NCI-H82 treated with DMSO at 0.1 percent for 48 hours (cell line): Measurements from ENCODE around the gene FADS3.

Source experiments
- DNase-seq: peaks from one replicate; lab custom pipeline; 2025; ENCODE audit not compliant: unreplicated experiment; lab: John Stamatoyannopoulos, UW

FADS3 gene

DNA sequence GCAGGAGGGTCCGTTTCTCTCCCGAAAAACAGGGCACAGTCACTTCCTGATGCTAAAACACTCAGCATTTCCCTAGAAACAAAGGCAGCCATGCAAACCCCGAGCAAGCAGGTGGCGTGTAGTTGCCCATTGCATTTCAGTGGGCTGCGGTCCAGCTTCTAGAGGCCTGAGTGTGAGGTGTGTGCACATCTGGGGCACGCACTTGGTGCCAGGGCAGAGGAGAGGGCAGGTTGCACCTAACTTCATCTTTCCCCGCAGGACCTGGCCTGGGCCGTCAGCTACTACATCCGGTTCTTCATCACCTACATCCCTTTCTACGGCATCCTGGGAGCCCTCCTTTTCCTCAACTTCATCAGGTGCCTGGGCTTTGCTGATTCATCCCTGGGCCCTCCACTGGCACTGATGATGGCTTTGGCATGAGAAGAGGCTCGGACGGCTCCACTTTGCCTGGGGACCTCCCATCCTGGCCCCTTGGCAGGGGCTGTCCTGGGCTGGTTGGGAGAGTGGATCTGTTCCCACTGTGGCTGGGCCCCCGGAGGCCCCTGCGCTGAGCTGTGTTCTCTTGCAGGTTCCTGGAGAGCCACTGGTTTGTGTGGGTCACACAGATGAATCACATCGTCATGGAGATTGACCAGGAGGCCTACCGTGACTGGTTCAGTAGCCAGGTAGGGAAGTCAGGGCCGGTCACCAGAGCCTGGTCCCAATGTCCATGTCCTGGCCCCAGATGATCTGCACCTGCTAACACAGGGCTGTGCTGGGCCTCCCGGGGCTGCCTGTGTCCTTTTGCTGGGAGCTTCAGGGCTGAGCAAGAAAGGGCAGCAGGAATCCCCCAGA is 28.4 kb downstream of the FADS3 start:
- no peak for DNase-seq

DNA sequence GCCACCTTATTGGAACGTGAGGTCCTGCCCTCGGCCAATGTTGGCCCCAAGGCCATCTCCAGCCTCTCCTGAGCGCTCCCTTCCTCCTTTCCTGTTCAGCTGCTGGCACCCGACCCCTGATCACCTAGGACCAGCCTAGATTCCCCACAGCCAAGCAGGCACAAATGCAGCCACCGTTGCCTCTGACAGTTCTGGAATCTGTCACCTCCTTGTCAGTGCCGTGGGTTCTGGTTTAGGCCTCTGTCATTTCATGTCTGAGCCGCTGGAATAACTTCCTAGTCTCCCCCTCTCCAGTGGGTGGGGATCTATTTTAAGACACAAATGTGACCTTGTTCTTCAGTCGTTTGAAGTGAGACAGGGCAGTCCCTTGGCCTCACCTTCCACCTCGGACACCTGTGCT is 29.7 kb downstream of the FADS3 start:
- no peak for DNase-seq

DNA sequence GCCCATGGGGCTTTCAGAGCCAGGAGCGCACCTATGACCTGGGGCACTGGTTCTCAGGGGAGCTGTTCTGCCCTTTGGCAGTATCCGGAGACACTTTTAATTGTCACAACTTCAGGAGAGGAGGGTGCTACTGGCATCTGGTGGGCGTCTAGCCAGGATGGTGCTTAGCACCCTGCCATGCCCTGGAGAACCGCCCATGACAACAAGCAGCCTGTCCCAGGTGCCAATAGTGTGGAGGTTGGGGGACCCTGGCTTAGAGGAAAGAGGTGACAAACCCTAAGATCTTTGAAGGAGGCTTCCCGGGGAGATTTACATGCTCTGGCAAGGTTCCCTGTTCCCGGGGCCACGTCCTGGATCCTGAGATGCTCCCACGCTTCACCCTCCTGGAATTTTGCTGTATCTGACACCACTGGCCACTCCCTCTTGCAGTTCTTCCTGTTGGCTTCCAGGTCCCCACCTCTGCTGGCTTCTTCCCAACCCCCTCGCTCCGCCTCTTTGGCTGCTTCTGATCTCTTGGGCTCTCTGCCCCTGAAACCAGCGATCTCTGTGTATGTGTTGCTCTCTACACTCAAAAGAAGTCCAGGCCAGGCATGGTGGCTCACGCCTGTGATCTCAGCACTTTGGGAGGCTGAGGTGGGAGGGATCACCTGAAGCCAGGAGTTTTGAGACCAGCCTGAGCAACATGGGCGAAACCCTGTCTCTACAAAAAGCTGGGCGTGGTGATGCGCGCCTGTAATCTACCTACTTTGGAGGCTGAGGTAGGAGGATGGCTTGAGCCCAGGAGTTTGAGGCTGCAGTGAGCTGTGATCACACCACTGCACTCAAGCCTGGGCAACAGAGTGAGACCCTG is 31.1 kb downstream of the FADS3 start:
- DNase-seq, result no peak

DNA sequence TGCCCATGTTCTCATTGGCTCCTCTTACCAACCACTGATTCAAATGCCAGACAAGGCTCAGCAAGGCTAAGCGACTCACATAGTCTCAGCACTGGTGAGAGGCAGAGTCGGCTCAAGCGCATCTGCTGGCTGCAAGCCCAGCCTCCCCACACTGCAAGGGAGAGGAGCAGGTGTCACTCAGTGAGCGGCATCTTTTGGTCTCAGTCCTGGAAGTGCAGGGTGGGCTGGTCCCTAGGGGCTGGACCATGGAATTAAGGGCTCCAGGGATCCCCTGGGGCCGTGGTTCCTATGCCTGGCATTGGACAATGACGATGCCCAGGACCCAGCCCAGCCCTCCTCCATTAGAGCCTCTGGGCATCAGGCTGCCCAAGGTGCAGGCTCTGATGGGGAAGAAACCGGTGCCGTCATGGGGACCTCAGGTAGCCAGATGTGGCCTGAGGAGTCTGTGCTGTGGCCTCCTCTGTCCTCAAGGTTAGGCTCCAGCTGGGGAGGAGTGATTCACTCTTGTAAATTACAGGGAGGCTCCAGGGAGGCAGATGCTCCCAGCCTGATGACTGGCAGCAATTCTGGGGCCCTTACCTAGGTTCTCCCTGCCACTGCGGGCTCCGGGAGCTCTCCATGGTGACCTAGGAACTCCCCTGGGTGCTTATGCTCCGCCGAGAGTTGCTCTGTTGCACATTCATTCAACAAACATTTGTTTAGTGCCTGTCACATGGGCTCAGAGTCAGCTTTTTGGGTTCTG is 35.2 kb downstream of the FADS3 start:
- no peak for DNase-seq

DNA sequence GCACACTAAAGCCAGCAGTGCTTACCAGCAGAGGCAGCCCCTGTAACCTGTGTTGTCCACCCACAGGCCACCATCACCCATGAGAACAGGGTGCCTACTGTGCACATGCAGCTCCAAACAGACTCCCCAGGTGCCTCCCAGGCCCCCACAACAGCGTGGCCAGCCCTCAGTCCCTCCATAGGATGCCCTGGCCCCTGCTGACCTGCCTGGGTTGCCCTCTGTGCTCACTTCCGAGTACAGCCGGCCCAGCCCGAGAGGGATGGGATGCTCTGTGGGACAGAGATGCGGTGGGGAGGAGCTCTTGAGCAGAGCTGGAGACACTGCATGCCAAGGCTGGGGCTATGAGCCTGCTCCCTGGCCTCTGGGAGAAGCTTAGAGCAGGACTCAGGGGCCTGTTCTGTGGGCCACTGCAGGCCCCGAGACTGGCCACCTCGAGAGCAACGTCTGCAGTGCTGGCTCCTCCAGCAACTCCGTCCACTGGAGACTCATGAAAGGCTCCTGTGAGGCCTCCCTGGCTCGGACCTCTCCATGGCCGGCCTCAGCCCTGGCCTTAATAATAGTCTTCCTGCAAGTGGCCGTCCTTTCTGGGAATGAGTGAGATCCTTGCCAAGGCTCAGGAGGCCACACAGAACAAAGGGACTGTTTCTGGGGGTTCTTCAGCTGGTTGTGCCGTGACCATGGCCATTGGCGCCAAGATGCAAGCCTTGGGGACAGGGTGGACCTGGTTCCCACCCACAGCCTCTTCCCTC is 36.2 kb downstream of the FADS3 start:
- no peak for DNase-seq

DNA sequence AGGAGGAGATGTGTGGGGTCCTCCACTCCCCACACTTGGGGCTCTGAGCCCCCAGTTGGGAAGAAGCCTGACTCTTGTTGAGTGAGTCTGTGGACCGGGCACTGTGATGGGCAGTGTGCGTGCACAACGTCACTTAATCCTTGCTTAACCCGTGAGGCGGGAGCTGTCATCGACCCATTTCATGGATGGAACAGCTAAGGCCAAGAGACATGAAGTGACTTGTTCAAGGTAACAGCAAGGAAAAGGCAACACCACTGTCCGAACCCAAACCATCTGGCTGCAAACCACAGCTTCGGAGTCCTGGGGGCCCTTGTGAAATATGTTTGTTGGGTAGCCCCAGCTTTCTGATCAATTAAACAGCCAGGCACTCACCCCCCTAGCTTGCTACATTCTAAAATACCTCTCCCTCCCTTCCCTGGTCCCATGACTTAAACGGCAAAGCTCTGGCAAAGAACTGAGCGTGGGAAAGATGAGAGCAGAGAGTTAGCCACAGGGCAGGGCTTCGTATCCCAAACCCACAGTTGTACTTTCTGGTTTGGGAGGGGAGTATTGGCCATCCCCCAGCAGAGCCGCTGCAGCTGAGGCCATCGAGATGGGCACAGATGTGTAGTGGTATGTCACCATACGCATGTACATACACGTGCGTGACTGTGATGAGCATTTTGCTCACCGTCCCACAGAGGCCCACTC is 37.0 kb downstream of the FADS3 start:
- DNase-seq, result no peak

DNA sequence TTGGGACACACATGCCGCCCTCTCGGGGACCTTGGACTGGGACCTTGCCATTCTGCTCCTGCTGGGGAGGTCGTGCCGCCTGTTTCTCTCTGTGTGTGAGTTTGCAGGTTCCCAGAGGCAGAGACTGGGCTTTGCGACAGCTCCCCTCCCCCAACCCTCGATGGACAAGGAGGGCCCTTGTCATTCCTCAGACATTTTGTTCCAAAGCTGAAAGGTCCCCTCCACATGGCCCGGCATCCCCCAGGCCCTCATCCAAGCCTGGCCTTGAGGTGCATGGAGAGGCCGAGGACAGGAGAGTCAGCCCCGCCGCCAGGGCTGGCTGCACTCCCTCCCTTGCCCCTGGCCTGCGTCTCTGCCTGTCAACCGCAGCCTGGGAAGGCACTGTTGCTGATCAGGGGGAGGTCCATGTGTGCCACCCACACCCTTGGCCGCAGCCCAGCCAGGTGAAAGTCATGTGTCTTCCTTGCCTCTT is 37.6 kb downstream of the FADS3 start:
- no peak for DNase-seq

DNA sequence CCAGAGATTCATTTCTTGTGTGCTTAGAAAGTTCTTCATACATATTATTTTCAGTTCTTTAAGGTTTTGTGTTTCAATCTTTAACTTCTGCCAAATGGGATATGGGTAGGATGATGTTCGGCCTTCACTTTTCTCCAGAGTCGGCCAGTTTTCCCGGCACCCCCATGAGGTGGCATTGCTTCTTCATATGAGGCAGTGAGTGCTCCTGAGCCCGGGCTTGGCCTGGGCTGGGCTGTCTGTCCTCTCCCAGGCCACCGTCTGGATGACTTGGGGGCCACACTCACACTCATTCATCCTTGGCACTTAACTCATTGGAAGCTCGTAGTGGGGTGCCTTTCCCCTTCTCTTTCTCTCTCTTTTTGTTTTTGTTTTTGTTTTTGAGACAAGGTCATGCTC is 39.4 kb downstream of the FADS3 start:
- no peak for DNase-seq

DNA sequence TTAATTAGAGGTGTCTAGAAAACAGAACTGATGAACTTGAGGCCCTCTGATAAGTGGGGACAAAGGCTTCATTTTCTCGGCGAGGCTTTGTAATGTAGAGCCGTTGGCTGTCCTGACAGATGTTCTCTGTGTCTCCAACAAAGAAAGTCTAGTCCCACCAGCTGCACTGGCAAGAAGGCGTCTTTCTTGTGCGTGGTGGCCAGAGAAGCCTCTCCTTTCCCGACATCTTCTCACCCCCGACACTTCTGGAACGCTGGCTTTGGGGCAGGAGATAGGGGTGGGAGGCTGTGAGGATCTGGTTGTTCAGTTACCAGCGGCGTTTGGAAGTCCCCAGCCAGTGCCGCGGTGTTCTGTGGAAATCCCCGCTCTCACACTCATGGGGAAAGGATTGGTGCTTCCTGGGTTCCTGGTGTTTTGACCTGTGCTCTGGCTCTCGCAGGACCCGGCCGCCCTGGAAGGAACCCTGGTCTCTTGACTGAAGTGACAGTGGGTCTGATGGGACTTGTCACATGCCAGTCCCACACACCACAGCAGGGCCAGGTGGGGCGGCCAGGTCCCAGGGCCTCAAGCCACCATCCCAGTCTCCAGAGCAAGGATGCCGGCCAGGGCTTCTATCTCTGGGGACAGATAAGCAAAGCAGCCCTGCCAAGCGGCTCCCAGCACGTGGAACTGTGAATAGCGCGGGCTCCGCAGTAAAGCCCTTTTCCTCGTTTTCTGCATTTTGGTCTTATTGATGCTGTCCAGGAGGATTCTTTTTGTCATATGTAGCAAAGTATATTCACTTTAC is 40.0 kb downstream of the FADS3 start:
- no peak for DNase-seq

DNA sequence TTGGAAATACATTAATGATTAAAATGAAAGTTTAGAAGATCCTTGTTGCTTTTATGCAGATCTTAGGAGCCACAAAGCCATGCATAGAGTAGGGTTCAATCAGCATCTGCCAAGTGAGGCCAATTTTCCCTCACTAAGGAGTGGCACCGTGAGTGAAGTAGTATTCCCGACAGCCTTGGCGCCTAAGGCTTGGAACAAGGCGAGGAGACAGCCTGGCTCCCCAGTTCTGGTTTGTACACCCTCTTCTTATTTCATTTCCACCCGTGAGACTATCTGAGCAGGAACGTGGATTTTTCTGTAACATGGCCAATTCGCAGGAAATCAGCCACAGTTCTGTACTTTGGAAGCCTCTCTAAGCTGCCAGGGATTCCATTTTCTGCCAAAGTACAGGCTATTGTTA is 40.7 kb downstream of the FADS3 start:
- no peak for DNase-seq

DNA sequence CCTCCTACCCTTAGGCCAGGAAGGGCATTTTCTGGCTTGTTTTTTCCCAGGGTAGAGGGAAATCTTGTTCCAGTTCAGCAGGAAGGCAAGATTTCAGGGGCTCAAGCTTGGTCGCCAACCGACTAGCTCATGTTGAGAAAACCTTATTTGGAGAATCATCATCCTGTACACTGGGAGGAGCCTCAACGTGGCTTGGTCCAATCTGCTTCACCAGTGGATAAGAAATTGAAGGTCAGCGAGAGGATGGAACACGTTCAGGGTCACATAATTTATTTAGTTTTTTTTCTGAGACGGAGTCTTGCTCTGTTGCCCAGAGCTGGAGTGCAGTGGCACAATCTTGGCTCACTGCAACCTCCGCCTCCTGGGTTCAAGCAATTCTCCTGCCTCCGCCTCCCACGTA is 42.7 kb downstream of the FADS3 start:
- no peak for DNase-seq

DNA sequence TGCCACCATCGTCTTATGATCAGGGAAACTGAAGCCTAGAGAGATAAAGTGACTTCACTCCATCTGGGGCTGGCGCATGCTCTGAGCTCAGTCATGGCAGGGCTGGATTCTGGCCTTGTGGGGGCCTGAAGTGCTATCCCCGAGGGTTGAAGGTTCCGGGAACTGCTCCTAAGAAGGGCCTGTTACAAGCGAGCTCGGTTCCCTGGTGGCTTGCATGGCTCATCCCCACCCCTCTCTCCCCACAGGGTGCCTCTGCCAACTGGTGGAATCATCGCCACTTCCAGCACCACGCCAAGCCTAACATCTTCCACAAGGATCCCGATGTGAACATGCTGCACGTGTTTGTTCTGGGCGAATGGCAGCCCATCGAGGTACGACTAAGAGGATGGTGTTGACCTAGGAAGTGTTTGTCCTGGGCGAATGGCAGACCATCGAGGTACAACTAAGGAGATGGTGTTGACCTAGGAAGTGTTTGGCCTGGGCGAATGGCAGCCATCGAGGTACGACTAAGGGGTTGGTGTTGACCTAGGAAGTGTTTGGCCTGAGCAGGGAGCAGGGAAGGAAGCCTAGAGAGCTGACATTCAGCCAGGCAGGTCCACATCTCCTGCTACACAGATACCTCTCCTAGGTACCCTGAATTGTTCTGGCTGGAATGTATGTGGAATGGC is 43.3 kb downstream of the FADS3 start:
- no peak for DNase-seq

DNA sequence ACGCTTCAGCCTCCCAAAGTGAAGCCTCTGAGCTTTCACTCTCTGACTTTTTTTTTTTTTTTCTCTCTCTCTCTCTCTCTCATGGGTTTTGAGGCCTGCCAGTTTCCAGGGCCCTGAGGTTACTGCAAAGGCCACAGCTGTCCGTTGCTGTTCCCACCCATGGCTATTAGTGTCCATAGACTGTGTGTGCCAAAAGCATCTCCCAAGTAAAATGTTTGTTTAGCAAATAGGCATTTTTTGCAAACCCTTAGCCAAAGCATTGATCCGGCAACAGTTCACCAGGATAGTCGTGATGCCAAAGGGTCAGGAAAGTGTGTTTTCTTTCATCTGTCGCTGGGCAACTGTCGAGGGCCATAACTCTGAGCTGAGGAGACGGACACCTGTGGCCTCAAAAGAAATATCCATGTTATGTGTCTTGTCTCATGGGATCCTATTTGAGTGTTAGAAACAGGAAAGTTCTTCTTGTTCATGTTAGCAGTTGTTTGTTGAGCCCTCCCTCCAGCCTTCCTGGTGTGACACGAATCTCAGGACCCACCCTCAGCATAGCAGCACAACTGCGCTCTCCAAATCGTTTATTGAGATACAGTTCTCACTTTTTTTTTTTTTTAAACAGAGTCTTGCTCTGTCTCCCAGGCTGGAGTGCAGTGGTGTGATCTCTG is 44.9 kb downstream of the FADS3 start:
- DNase-seq, result no peak

DNA sequence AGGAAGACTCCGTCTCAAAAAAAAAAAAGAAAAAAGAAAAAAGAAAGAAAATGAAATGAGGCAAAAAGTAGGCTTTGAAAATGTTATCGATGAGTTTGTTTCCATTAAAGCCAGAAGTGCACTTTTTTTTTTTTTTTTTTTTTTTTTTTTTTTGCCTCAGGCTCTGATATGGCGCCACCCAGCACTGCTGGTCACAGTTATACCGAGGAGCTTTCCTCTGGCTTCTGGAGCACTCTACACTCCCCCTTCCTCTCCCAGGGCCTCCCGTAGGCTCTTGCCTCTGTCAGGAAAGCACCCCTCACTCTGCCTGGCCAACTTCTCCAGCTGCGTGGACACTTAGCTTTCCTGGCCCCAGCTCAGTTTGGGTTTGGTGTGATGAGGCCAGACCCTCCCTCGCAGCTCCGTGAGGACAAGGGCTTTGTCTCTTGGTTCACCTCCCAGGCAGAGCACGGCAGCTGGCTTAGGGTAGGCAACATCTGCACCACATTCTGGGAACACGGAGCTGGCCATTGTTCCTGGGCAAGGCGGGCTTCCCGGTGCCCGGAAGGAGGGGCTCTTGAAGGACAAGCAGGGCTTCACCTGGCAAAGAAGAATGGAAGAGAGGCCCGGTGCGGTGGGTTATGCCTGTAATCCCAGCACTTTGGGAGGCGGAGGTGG is 46.3 kb downstream of the FADS3 start:
- no peak for DNase-seq

DNA sequence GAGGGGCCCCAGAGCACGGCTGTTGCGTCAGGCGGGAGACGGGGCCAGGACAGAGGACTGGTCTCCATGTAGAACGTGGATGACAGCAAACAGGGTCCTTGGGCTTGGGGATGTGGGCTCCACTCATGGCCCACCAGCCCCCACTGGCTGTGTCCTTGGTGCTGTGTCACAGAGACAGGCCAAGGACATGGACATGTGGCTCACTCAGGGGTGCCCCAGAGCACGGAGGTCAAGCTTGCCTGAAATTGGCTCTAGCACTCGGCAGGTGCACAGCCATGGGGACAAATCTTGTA is 48.9 kb downstream of the FADS3 start:
- DNase-seq, result no peak

DNA sequence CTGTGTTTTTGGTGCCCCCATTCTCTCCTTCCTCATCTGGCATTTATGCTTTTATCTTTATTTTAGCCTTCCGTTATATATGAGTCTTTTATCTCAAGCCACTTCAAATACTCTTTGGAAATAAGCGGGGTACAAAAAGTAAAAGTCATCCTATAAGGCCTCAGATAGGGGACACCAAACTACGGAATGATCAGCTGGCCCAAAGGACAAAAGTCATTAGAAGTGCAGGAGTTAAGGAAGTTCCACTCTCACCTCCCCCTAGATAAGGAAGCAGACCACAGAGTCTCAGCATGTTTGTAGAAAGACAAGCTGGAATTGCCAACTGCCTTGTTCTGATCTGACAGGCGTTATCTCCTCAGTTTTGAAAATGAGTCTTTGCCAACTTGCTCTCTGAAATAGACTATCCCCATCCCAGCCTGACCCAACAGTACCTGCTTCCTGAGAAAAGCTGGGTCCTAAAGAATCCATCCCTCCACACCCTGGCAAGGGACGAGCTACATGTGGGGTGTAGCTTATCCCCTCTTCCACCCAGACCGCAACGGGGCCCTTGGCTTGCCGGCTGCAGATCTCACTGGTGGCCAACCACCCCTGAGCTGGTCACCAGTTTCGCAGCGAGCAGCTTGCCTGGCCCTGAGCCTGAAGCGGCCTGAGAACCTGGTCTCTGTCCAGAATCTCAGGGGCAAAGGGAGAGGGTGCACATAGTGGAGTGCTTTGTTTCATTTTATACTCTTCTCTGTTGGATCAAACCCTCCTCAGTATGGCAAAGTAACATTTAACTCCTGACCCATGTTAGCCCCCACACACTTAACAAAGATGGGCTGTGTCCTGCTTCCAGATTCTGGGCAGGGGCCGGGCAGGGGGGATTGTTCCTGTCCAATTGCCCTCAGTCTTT is 49.5 kb downstream of the FADS3 start:
- no peak for DNase-seq

DNA sequence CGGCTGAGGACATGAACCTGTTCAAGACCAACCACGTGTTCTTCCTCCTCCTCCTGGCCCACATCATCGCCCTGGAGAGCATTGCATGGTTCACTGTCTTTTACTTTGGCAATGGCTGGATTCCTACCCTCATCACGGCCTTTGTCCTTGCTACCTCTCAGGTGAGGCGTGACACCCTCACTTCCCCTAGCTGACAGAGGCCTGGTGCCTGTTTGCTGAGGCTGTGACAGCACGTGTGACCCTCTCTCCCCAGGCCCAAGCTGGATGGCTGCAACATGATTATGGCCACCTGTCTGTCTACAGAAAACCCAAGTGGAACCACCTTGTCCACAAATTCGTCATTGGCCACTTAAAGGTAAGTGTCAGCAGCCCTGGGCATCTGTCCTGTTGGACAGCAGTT is 51.0 kb downstream of the FADS3 start:
- no peak for DNase-seq
